Hematopoietic multipotent progenitor cell treated with erythropoietin and hydrocortisone succinate and interleukin-3 and kit ligand, for 8 days (in vitro differentiated cells): ENCODE results near the gene GPR141.
A peak's percentile ranks its signal among the peaks of the same experiment; 100 is the strongest.

Source experiments
- DNase-seq: peaks from one replicate; pipeline ENCODE4 v3.0.0-alpha.2; 2015

Gene GPR141

GRCh38 chr7:37732888-37733287 lies 49.3 kb downstream of the GPR141 start:
- no peak for DNase-seq

- no peak for DNase-seq
Measured at GRCh38 chr7:37735196-37735595, 51.6 kb downstream of the GPR141 start.

- DNase-seq: no peak
Measured at GRCh38 chr7:37738321-37738720, 54.8 kb downstream of the GPR141 start.

GRCh38 chr7:37740398-37740797 lies 56.8 kb downstream of the GPR141 start:
- no peak for DNase-seq

- no peak for DNase-seq
Measured at GRCh38 chr7:37741776-37742175, 58.2 kb downstream of the GPR141 start.

- no peak for DNase-seq
Measured at GRCh38 chr7:37751096-37751495, 67.5 kb downstream of the GPR141 start.

- DNase-seq: no peak
Measured at GRCh38 chr7:37753398-37754050, 70.0 kb downstream of the GPR141 start.

GRCh38 chr7:37756797-37757551 lies 73.4 kb downstream of the GPR141 start:
- peak; percentile 85 for DNase-seq

GRCh38 chr7:37757563-37757962 lies 74.0 kb downstream of the GPR141 start:
- peak; percentile 45 for DNase-seq

- no peak for DNase-seq
Measured at GRCh38 chr7:37758501-37759045, 75.0 kb downstream of the GPR141 start.

GRCh38 chr7:37759526-37759925 lies 76.0 kb downstream of the GPR141 start:
- DNase-seq: no peak

GRCh38 chr7:37765421-37765829 lies 81.9 kb downstream of the GPR141 start:
- no peak for DNase-seq

GRCh38 chr7:37765872-37766525 lies 82.4 kb downstream of the GPR141 start:
- no peak for DNase-seq

- no peak for DNase-seq
Measured at GRCh38 chr7:37768611-37769010, 85.0 kb downstream of the GPR141 start.

- peak; percentile 32 for DNase-seq
Measured at GRCh38 chr7:37769291-37769690, 85.7 kb downstream of the GPR141 start.

- DNase-seq: no peak
Measured at GRCh38 chr7:37769726-37770125, 86.2 kb downstream of the GPR141 start.

- DNase-seq: peak; percentile 31
Measured at GRCh38 chr7:37770838-37771237, 87.3 kb downstream of the GPR141 start.

GRCh38 chr7:37771342-37771741 lies 87.8 kb downstream of the GPR141 start:
- DNase-seq: no peak

- no peak for DNase-seq
Measured at GRCh38 chr7:37771801-37772200, 88.2 kb downstream of the GPR141 start.

GRCh38 chr7:37775921-37776320 lies 92.4 kb downstream of the GPR141 start:
- DNase-seq: no peak

GRCh38 chr7:37781156-37781555 lies 97.6 kb downstream of the GPR141 start:
- no peak for DNase-seq

GRCh38 chr7:37782166-37782565 lies 98.6 kb downstream of the GPR141 start:
- DNase-seq: no peak

- DNase-seq: no peak
Measured at GRCh38 chr7:37784015-37784414, 100.4 kb downstream of the GPR141 start.
